K562 (cell line): ENCODE data around the gene SERHL2. TPM values are rescaled to one million over a fixed set of nuclear protein-coding genes. Genes with fewer than 3 reads are reported as not detected.

Source experiments
- BCOR ChIP-seq: fragments of 450-650 bp; IDR thresholded peaks from 2 replicates; pipeline ENCODE4 v1.6.1; 2016
- DMBX1 ChIP-seq: fragments of 250-450 bp; sonication (Bioruptor Pico); IDR thresholded peaks from 2 replicates; pipeline ENCODE4 v1.8.0; 2022; ENCODE audit warnings: inconsistent platforms, mild to moderate bottlenecking, moderate library complexity, borderline replicate concordance
- FIP1L1 ChIP-seq: fragments of 200-400 bp; formaldehyde crosslinking; IDR thresholded peaks from 2 replicates; pipeline ENCODE4 v1.6.1; 2018; ENCODE audit warnings: mild to moderate bottlenecking, low read depth, low read length; ENCODE audit not compliant: poor library complexity, severe bottlenecking
- KLF6 ChIP-seq: fragments of 250-450 bp; sonication (Bioruptor Pico); IDR thresholded peaks from 2 replicates; pipeline ENCODE4 v1.4.0; 2020; ENCODE audit warnings: mild to moderate bottlenecking, moderate library complexity, borderline replicate concordance
- NR2F6 ChIP-seq: fragments of 450-650 bp; formaldehyde crosslinking; IDR thresholded peaks from 2 replicates; pipeline ENCODE4 v1.4.0; 2020; ENCODE audit warnings: mild to moderate bottlenecking
- PHF21A ChIP-seq: fragments of 450-650 bp; IDR thresholded peaks from 2 replicates; pipeline ENCODE4 v1.6.1; 2017; ENCODE audit warnings: low read depth, borderline replicate concordance
- POLR3A ChIP-seq: IDR thresholded peaks from 2 replicates; pipeline ENCODE4 v1.6.1; 2011; ENCODE audit warnings: borderline replicate concordance, mild to moderate bottlenecking, moderate library complexity; ENCODE audit not compliant: insufficient read length, insufficient read depth; ENCODE audit errors: extremely low read depth
- RBM22 ChIP-seq: fragments of 200-400 bp; formaldehyde crosslinking; IDR thresholded peaks from 2 replicates; pipeline ENCODE4 v1.6.1; 2018; ENCODE audit warnings: low read length, low read depth; ENCODE audit not compliant: poor library complexity, severe bottlenecking
- THRAP3 ChIP-seq: fragments of 450-650 bp; IDR thresholded peaks from 2 replicates; pipeline ENCODE4 v1.6.1; 2016; ENCODE audit warnings: mild to moderate bottlenecking, inconsistent platforms, borderline replicate concordance
- YY1 ChIP-seq, 3 experiments: IDR thresholded peaks; 2 replicates each; pipeline ENCODE4 v1.6.1; 2011; ENCODE audit warnings: low read length in 2 of 3, mild to moderate bottlenecking in 2 of 3, moderate library complexity in 2 of 3, borderline replicate concordance in 1 of 3, control low read depth in 1 of 3, low read depth in 1 of 3; ENCODE audit not compliant: insufficient read depth in 3 of 3, insufficient replicate concordance in 2 of 3, control insufficient read depth in 1 of 3, insufficient read length in 1 of 3; ENCODE audit errors: extremely low read depth in 1 of 3
- polyA plus RNA-seq, 8 experiments: library from polyadenylated mRNA; depleted of rRNA in 4 of 8; stranded (reverse) in 5 of 8; unstranded in 3 of 8; fragments of >200 nt; fragmentation: Nextera tagmentation in 2 of 8; fragmentation: Illumina TruSeq in 1 of 8; extraction: Ambion mirVana in 2 of 8; extraction: Trizol in 1 of 8; gene quantifications; 2 replicates each; pipeline versions ENCODE4 v1.2.1 to v1.2.3, GENCODE V29; 2011 to 2014; ENCODE audit warnings: inconsistent platforms in 1 of 8, missing spikeins in 1 of 8
- total RNA-seq, 7 experiments: library from RNA; depleted of rRNA in 6 of 7; stranded (reverse); fragments of >200 nt in 6 of 7; fragmentation: Illumina TruSeq in 2 of 7; extraction: Trizol in 2 of 7; gene quantifications; 2 replicates each; pipeline versions ENCODE4 v1.2.1 to v1.2.3, GENCODE V29; 2011 to 2021; ENCODE audit warnings: low replicate concordance in 1 of 7
- TF ChIP-seq, protein P1 (sequence below), 2 experiments: fragments of 450-650 bp; formaldehyde crosslinking in 1 of 2; IDR thresholded peaks; 2 replicates each; pipeline versions ENCODE4 v1.4.0 to v1.6.1; 2014 to 2020; ENCODE audit warnings: mild to moderate bottlenecking in 2 of 2, borderline replicate concordance in 1 of 2, low read depth in 1 of 2
- TF ChIP-seq, protein P2 (sequence below): sonication (generic); formaldehyde crosslinking; IDR thresholded peaks from 2 replicates; pipeline ENCODE4 v1.9.0; 2022; ENCODE audit warnings: mild to moderate bottlenecking, missing genetic modification reagents
- TF ChIP-seq, protein P3 (sequence below): fragments of 450-650 bp; formaldehyde crosslinking; IDR thresholded peaks from 2 replicates; pipeline ENCODE4 v1.4.0; 2020; ENCODE audit warnings: mild to moderate bottlenecking, moderate library complexity

SERHL2 gene
- total and polyA plus RNA-seq, 9 of the 15 experiments (the other 6 are each of a cell fraction or from before 2014, with no cell fraction given) = 19.9 to 62.6 (median 25.2) TPM

DNA sequence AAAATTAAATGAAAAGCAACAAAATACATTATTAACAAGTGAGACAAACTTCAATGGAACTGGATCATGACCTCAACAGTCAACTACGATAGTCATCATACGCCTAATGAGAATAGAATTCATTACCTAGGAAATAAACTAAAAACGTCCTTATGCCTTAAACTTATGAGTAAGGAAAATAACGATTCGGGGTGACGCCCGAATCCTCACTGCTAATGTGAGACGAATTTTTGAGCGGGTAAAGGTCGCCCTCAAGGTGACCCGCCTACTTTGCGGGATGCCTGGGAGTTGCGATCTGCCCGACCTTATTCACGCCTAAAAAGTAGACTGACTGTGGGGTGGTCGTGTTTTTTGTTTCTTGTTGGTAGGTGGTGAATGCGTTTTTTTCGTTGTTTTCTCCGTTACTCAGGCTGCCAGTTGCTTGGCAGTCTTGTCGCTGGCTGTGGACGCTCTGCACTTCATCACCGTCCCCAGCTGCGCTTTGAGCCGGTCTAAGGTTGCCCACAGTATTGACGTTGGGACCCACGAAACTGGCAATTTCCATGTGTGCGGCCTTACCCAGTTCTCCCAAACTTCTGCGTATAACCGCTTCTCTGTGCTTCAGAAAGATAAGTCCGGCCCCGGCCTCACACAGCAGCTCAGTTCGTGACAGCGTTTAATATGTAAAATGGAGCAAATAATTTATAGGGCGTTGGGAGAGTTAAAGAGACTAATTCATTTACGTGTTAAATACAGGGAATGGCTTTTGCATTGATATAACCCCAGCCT is 61.5 kb downstream of the SERHL2 start (continued):
- TF ChIP-seq POLR3A (no peak), NR2F6 (CRISPR knock-in tag) (peak; percentile 78; the same call in 1 of the 2 replicates), PHF21A (peak; percentile 92), FIP1L1 (peak; percentile 58), RBM22 (peak; percentile 79), KLF6 (peak; percentile 52; the same call in 1 of the 2 replicates), THRAP3 (peak; percentile 96), YY1 (IDR thresholded peaks at IDR 0.05; ENCODE audit: borderline replicate concordance in 1 of 3, control insufficient read depth in 1 of 3, extremely low read depth in 1 of 3, insufficient read depth in 3 of 3, insufficient read length in 1 of 3, insufficient replicate concordance in 2 of 3, low read depth in 1 of 3, low read length in 2 of 3) (peak in 2 of 3 experiments; percentile 74 to 82), BCOR (peak; percentile 83), DMBX1 (CRISPR knock-in tag) (no peak)
- TF ChIP-seq, protein P1, sequence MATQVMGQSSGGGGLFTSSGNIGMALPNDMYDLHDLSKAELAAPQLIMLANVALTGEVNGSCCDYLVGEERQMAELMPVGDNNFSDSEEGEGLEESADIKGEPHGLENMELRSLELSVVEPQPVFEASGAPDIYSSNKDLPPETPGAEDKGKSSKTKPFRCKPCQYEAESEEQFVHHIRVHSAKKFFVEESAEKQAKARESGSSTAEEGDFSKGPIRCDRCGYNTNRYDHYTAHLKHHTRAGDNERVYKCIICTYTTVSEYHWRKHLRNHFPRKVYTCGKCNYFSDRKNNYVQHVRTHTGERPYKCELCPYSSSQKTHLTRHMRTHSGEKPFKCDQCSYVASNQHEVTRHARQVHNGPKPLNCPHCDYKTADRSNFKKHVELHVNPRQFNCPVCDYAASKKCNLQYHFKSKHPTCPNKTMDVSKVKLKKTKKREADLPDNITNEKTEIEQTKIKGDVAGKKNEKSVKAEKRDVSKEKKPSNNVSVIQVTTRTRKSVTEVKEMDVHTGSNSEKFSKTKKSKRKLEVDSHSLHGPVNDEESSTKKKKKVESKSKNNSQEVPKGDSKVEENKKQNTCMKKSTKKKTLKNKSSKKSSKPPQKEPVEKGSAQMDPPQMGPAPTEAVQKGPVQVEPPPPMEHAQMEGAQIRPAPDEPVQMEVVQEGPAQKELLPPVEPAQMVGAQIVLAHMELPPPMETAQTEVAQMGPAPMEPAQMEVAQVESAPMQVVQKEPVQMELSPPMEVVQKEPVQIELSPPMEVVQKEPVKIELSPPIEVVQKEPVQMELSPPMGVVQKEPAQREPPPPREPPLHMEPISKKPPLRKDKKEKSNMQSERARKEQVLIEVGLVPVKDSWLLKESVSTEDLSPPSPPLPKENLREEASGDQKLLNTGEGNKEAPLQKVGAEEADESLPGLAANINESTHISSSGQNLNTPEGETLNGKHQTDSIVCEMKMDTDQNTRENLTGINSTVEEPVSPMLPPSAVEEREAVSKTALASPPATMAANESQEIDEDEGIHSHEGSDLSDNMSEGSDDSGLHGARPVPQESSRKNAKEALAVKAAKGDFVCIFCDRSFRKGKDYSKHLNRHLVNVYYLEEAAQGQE (IDR thresholded peaks at IDR 0.05; ENCODE audit: borderline replicate concordance) = 0 out of 2 replicates have a peak, but pooled peaks have one; percentile 7
- TF ChIP-seq, protein P1 (CRISPR knock-in tag; IDR thresholded peaks at IDR 0.05; ENCODE audit: low read depth) = 0 out of 2 replicates have a peak, but pooled peaks have one; percentile 26
- TF ChIP-seq, protein P2, sequence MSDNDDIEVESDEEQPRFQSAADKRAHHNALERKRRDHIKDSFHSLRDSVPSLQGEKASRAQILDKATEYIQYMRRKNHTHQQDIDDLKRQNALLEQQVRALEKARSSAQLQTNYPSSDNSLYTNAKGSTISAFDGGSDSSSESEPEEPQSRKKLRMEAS = peak; percentile 84
- TF ChIP-seq, protein P3, sequence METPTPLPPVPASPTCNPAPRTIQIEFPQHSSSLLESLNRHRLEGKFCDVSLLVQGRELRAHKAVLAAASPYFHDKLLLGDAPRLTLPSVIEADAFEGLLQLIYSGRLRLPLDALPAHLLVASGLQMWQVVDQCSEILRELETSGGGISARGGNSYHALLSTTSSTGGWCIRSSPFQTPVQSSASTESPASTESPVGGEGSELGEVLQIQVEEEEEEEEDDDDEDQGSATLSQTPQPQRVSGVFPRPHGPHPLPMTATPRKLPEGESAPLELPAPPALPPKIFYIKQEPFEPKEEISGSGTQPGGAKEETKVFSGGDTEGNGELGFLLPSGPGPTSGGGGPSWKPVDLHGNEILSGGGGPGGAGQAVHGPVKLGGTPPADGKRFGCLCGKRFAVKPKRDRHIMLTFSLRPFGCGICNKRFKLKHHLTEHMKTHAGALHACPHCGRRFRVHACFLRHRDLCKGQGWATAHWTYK (CRISPR knock-in tag) = peak; percentile 94; the same call in 1 of the 2 replicates
